H1 (cell line): ENCODE results near the gene BHLHE23. TPM values are rescaled to one million over a fixed set of nuclear protein-coding genes. Genes with fewer than 3 reads are reported as not detected.

Source experiments
- CTCF ChIA-PET: fragments of 300-600 bp; sonication (Branson Sonifier 250); formaldehyde crosslinking; loops from one replicate; lab custom pipeline; 2021; ENCODE audit not compliant: partially characterized antibody; lab: Charles Lee
- POLR2A ChIA-PET: fragments of 300-600 bp; sonication (Branson Sonifier 250); formaldehyde crosslinking; loops from one replicate; lab custom pipeline; 2021; ENCODE audit warnings: inconsistent platforms; ENCODE audit not compliant: partially characterized antibody; lab: Charles Lee
- DNase-seq, 2 experiments: peaks; one replicate each; pipeline versions ENCODE4 v3.0.0 to v3.0.0-alpha.2; 2010 to 2022; ENCODE audit warnings: low spot score in 2 of 2, low read depth in 1 of 2, mixed read lengths in 1 of 2
- FAIRE-seq: peaks from 2 replicates; lab custom pipeline; 2011; peaks lifted over from hg19 to GRCh38; lab: Jason Lieb, UNC
- H2AFZ ChIP-seq: 2 replicates; pipeline ENCODE4 v1.8.1; 2012; ENCODE audit warnings: low read length, inconsistent platforms
- H2AK5ac ChIP-seq: 2 replicates; pipeline ENCODE4 v1.6.1; 2013; ENCODE audit warnings: low read depth, low read length
- H2BK120ac ChIP-seq: replicated peaks from 2 replicates; pipeline ENCODE3; 2013; ENCODE audit warnings: low read depth, low read length, inconsistent platforms
- H2BK12ac ChIP-seq: 2 replicates; pipeline ENCODE4 v1.6.1; 2013; ENCODE audit warnings: low read depth, low read length
- H2BK15ac ChIP-seq: 2 replicates; pipeline ENCODE4 v1.6.1; 2013; ENCODE audit warnings: low read length
- H2BK20ac ChIP-seq: 2 replicates; pipeline ENCODE4 v1.6.1; 2013; ENCODE audit warnings: low read length
- H2BK5ac ChIP-seq: 2 replicates; pipeline ENCODE4 v1.6.1; 2013; ENCODE audit warnings: low read depth, low read length
- H3K14ac ChIP-seq: 2 replicates; pipeline ENCODE4 v1.6.1; 2013; ENCODE audit warnings: inconsistent platforms; ENCODE audit not compliant: insufficient read length
- H3K18ac ChIP-seq: 2 replicates; pipeline ENCODE4 v1.6.1; 2013; ENCODE audit warnings: low read length; ENCODE audit errors: extremely low read depth
- H3K23ac ChIP-seq: 2 replicates; pipeline ENCODE4 v1.6.1; 2013; ENCODE audit warnings: inconsistent platforms; ENCODE audit not compliant: insufficient read length
- H3K23me2 ChIP-seq: 2 replicates; pipeline ENCODE4 v1.6.1; 2013; ENCODE audit warnings: low read depth, low read length
- H3K27ac ChIP-seq: 2 replicates; pipeline ENCODE4 v1.6.1; 2011; ENCODE audit warnings: low read depth, low read length, inconsistent platforms
- H3K27me3 ChIP-seq, 4 experiments: replicated peaks in 1 of 4; 1 replicate in 1 of 4; 2 replicates in 3 of 4; pipeline versions ENCODE4 v1.6.1 to v1.8.1; 2011 to 2013; ENCODE audit warnings: low read length in 3 of 4, mild to moderate bottlenecking in 3 of 4, inconsistent platforms in 2 of 4, mixed read lengths in 2 of 4, moderate library complexity in 1 of 4; ENCODE audit not compliant: control insufficient read depth in 3 of 4, insufficient read depth in 3 of 4; ENCODE audit errors: extremely low read depth in 1 of 4
- H3K36me3 ChIP-seq, 4 experiments: 2 replicates each; pipeline versions ENCODE4 v1.6.1 to v1.8.1; 2011 to 2013; ENCODE audit warnings: mild to moderate bottlenecking in 4 of 4, low read length in 3 of 4, moderate library complexity in 2 of 4, control low read depth in 1 of 4, inconsistent platforms in 1 of 4; ENCODE audit not compliant: insufficient read depth in 4 of 4, control insufficient read depth in 2 of 4
- H3K4ac ChIP-seq: replicated peaks from 2 replicates; pipeline ENCODE3; 2013; ENCODE audit warnings: low read length, low read depth, mixed read lengths, inconsistent platforms; ENCODE audit not compliant: insufficient read length
- H3K4me1 ChIP-seq, 4 experiments: replicated peaks in 1 of 4; 1 replicate in 1 of 4; 2 replicates in 3 of 4; pipeline versions ENCODE4 v1.6.1 to v1.8.1; 2011 to 2013; ENCODE audit warnings: low read length in 3 of 4, inconsistent platforms in 2 of 4, mixed read lengths in 1 of 4; ENCODE audit not compliant: insufficient read depth in 4 of 4, control insufficient read depth in 3 of 4
- H3K4me2 ChIP-seq, 2 experiments: 2 replicates each; pipeline versions ENCODE4 v1.6.1 to v1.8.1; 2011 to 2013; ENCODE audit warnings: low read depth in 2 of 2, low read length in 2 of 2, control low read depth in 1 of 2, inconsistent platforms in 1 of 2, mild to moderate bottlenecking in 1 of 2; ENCODE audit not compliant: insufficient read depth in 1 of 2
- H3K4me3 ChIP-seq, 4 experiments: fragments of 200-600, 300-600 bp in 1 of 4; sonication (generic), shearing (Covaris generic), sonication (Bioruptor Twin) in 1 of 4; 2 replicates each; pipeline versions ENCODE4 v1.5.1 to v1.8.1; 2011 to 2016; ENCODE audit warnings: low read length in 4 of 4, low read depth in 3 of 4, control low read depth in 2 of 4, inconsistent platforms in 2 of 4, mild to moderate bottlenecking in 2 of 4, mixed read lengths in 1 of 4, moderate library complexity in 1 of 4; ENCODE audit not compliant: insufficient read depth in 2 of 4; ENCODE audit errors: extremely low read depth in 1 of 4
- H3K56ac ChIP-seq: replicated peaks from 2 replicates; pipeline ENCODE3; 2013; ENCODE audit warnings: low read depth, mild to moderate bottlenecking, mixed read lengths, low read length, inconsistent platforms; ENCODE audit not compliant: insufficient read length
- H3K79me1 ChIP-seq: 2 replicates; pipeline ENCODE4 v1.6.1; 2013; ENCODE audit warnings: low read depth, low read length, control low read depth
- H3K79me2 ChIP-seq, 2 experiments: 2 replicates each; pipeline versions ENCODE4 v1.6.1 to v1.8.1; 2012 to 2013; ENCODE audit warnings: low read length in 2 of 2, mild to moderate bottlenecking in 2 of 2, inconsistent platforms in 1 of 2; ENCODE audit not compliant: insufficient read depth in 2 of 2, control insufficient read depth in 1 of 2
- H3K9ac ChIP-seq, 4 experiments: replicated peaks in 1 of 4; 1 replicate in 1 of 4; 2 replicates in 3 of 4; pipeline versions ENCODE4 v1.6.1 to v1.8.1; 2011 to 2013; ENCODE audit warnings: low read depth in 3 of 4, low read length in 3 of 4, control low read depth in 2 of 4, mild to moderate bottlenecking in 2 of 4, moderate library complexity in 2 of 4, inconsistent platforms in 1 of 4; ENCODE audit errors: extremely low read depth in 1 of 4
- H3K9me3 ChIP-seq, 2 experiments: 2 replicates each; pipeline versions ENCODE4 v1.6.1 to v1.8.1; 2012 to 2013; ENCODE audit warnings: mild to moderate bottlenecking in 2 of 2, moderate library complexity in 2 of 2, control low read depth in 1 of 2, inconsistent platforms in 1 of 2, low read depth in 1 of 2, low read length in 1 of 2, mixed read lengths in 1 of 2; ENCODE audit not compliant: insufficient read depth in 2 of 2
- H4K20me1 ChIP-seq, 2 experiments: replicated peaks in 1 of 2; 2 replicates each; pipeline versions ENCODE3 to v1.8.1; 2011 to 2013; ENCODE audit warnings: inconsistent platforms in 2 of 2, low read length in 2 of 2, mild to moderate bottlenecking in 1 of 2; ENCODE audit not compliant: insufficient read depth in 2 of 2, control insufficient read depth in 1 of 2
- H4K5ac ChIP-seq: 2 replicates; pipeline ENCODE4 v1.6.1; 2013; ENCODE audit warnings: low read length, low read depth, mixed read lengths, inconsistent platforms; ENCODE audit not compliant: insufficient read length
- H4K8ac ChIP-seq: 2 replicates; pipeline ENCODE4 v1.8.0; 2013; ENCODE audit warnings: mild to moderate bottlenecking, moderate library complexity, low read length, inconsistent platforms; ENCODE audit not compliant: insufficient read depth; ENCODE audit errors: extremely low read depth
- H4K91ac ChIP-seq: replicated peaks from 2 replicates; pipeline ENCODE3; 2013; ENCODE audit warnings: low read length, mixed read lengths, inconsistent platforms; ENCODE audit not compliant: insufficient read length
- CHD2 ChIP-seq: IDR thresholded peaks from 2 replicates; pipeline ENCODE4 v1.6.1; 2012; ENCODE audit warnings: low read length, improper control_type of control experiment
- FOSL1 ChIP-seq: IDR thresholded peaks from 2 replicates; pipeline ENCODE4 v1.6.1; 2011; ENCODE audit warnings: mild to moderate bottlenecking, low read depth, low read length, moderate library complexity; ENCODE audit not compliant: insufficient read depth
- GTF2F1 ChIP-seq: IDR thresholded peaks from 2 replicates; pipeline ENCODE4 v1.6.1; 2012; ENCODE audit warnings: low read depth, low read length, improper control_type of control experiment, borderline replicate concordance
- HDAC6 ChIP-seq: IDR thresholded peaks from one replicate; pipeline ENCODE4 v1.7.1; 2012; ENCODE audit warnings: low read depth, mild to moderate bottlenecking, inconsistent platforms, low read length, moderate library complexity
- KDM5A ChIP-seq: fragments of 200-600 bp; IDR thresholded peaks from 2 replicates; pipeline ENCODE4 v1.7.1; 2012; ENCODE audit warnings: mild to moderate bottlenecking, low read length, inconsistent platforms, mixed read lengths
- RNF2 ChIP-seq: fragments of 200-900, 300-1000 bp; sonication (generic); IDR thresholded peaks from 2 replicates; pipeline ENCODE4 v1.7.1; 2016; ENCODE audit warnings: borderline replicate concordance, low read depth, mild to moderate bottlenecking, antibody characterized with exemption, low read length; ENCODE audit not compliant: poor library complexity, severe bottlenecking; ENCODE audit errors: missing control alignments
- RXRA ChIP-seq: IDR thresholded peaks from 2 replicates; pipeline ENCODE4 v1.6.1; 2011; ENCODE audit warnings: low read depth, mild to moderate bottlenecking, low read length, moderate library complexity; ENCODE audit not compliant: insufficient read depth
- SIN3A ChIP-seq, 2 experiments: IDR thresholded peaks in 1 of 2; conservative IDR thresholded peaks in 1 of 2; 2 replicates each; pipeline ENCODE4 v1.6.1; 2011 to 2012; ENCODE audit warnings: low read length in 2 of 2, improper control_type of control experiment in 1 of 2, low read depth in 1 of 2, mild to moderate bottlenecking in 1 of 2
- SIX5 ChIP-seq: IDR thresholded peaks from 2 replicates; pipeline ENCODE4 v1.6.1; 2011; ENCODE audit warnings: mild to moderate bottlenecking, low read depth, low read length
- TAF1 ChIP-seq: IDR thresholded peaks from 2 replicates; pipeline ENCODE4 v1.6.1; 2011; ENCODE audit warnings: mild to moderate bottlenecking, low read depth, low read length
- TBP ChIP-seq: IDR thresholded peaks from 2 replicates; pipeline ENCODE4 v1.6.1; 2011; ENCODE audit warnings: low read depth, low read length, improper control_type of control experiment
- YY1 ChIP-seq: IDR thresholded peaks from 2 replicates; pipeline ENCODE4 v1.6.1; 2011; ENCODE audit warnings: low read depth, mild to moderate bottlenecking, low read length
- ZNF274 ChIP-seq: IDR thresholded peaks from 2 replicates; pipeline ENCODE4 v1.7.0; 2012; ENCODE audit warnings: low read length, borderline replicate concordance; ENCODE audit errors: extremely low read depth
- WGBS, 2 experiments: shearing (Covaris generic) in 1 of 2; methylation state at CpG; one replicate each; pipeline versions ENCODE4 v1.1.6 to v1.1.7; 2013 to 2015; ENCODE audit warnings: low lambda C conversion rate in 2 of 2, mixed read lengths in 2 of 2, inconsistent platforms in 1 of 2, low coverage in 1 of 2, missing lambda C conversion rate in 1 of 2; ENCODE audit not compliant: insufficient replicate concordance in 2 of 2, insufficient coverage in 1 of 2, insufficient read length in 1 of 2; ENCODE audit errors: extremely low coverage in 1 of 2, missing lambda C conversion rate in 1 of 2; 5-methylcytosine and 5-hydroxymethylcytosine counted together
- polyA plus RNA-seq, 7 experiments: library from polyadenylated mRNA; depleted of rRNA in 3 of 7; stranded (reverse) in 5 of 7; unstranded in 2 of 7; fragments of >200 nt in 5 of 7; fragments of 200-250 nt in 2 of 7; gene quantifications; 1 replicate in 5 of 7; 2 replicates in 1 of 7; 4 replicates in 1 of 7; pipeline versions ENCODE4 v1.2.1 to v1.2.3, GENCODE V29; 2011 to 2013; ENCODE audit warnings: missing spikeins in 2 of 7, mixed read lengths in 2 of 7
- total RNA-seq: library from RNA; stranded (reverse); fragmentation: NEBNext Ultra II Directional; extraction: Animal tissue kit (Norgen Biotek cat#: 25700); gene quantifications from 2 replicates; pipeline ENCODE4 v1.2.1, GENCODE V29; 2021

Gene BHLHE23
- total and polyA plus RNA-seq, 2 of the 8 experiments (the other 6 are each of a cell fraction or from before 2014, with no cell fraction given), result 0.47 TPM; not detected in 1

DNA sequence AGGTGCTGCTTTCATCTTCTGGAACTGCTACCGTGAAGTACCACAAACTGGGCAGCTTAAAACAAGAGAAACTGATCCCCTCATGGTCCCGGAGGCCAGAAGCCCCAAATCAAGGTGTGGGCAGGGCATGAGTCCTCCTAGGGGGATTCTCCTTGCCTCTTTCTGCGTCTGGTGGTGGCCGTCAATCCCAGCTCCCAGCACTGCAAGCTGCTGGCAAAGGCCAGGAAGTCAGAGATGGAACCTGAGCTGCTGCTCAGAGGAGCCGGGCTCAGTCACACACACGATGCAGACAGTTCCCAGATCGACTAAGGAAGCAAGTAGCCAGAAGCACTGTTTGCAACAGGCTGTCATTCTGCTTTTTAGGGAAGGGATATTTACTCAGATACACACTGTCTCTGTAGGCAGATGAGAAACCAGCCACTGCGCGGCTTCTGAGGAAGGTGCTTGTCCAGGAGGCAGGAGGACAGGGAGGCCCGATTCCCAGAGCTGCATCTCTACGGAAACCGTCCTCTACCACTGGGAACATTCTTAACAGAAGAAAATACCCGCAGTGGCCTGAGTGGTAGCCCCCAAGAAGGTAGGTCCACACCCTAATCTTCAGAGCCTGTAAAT lies 15.5 kb downstream of the BHLHE23 start:
- no peak overlapping the region for H2BK20ac ChIP-seq
- no peak overlapping the region for H4K91ac ChIP-seq
- POLR2A ChIA-PET, result interaction anchor here (1.2 kb wide), 1 partner anchor 23 kb away, joined by 3 read pairs; no protein-coding TSS in a partner anchor
- no peak overlapping the region for H2BK5ac ChIP-seq
- H2AFZ ChIP-seq, result no peak overlapping the region
- H4K5ac ChIP-seq, result no peak overlapping the region
- H3K23me2 ChIP-seq, result no peaks in the 10 kb centered on the region
- no peak overlapping the region for H3K14ac ChIP-seq
- no peak overlapping the region for H4K8ac ChIP-seq
- H3K4me2 ChIP-seq, result no peak overlapping the region
- H3K56ac ChIP-seq, result no peak overlapping the region
- peaks cover 0 to 3% (median 0%) of the 10 kb centered on the region in 4 experiments; a peak in 3 of 7 replicates for H3K27me3 ChIP-seq
- H3K18ac ChIP-seq, result no peak overlapping the region
- no peak overlapping the region for H3K9ac ChIP-seq
- H2BK120ac ChIP-seq, result no peak overlapping the region
- no peaks in the 10 kb centered on the region; the same call in 1 of the 2 replicates for H3K79me1 ChIP-seq
- peaks cover 0 to 12% (median 7%) of the 10 kb centered on the region in 4 experiments; a peak in 5 of 7 replicates for H3K4me1 ChIP-seq
- 0 out of 2 replicates have a peak overlapping the region, but pooled peaks have one; percentile 39 for H2BK12ac ChIP-seq
- 86% methylated on average over 13 of the region's 13 CpGs; no CpG with 5 or more reads in 1 of the 2 experiments for WGBS, 2 experiments
- no peaks in the 10 kb centered on the region for H3K79me2 ChIP-seq
- DNase-seq (no peak), FAIRE-seq (no peak)
- H2AK5ac ChIP-seq, result no peak overlapping the region
- no peak overlapping the region for H3K23ac ChIP-seq
- H3K4me3 ChIP-seq, result no peak overlapping the region
- peak overlapping the region; percentile 61; the same call in 1 of the 2 replicates for H2BK15ac ChIP-seq
- H3K27ac ChIP-seq, result no peak overlapping the region
- no peaks in the 10 kb centered on the region for H3K9me3 ChIP-seq
- CTCF ChIA-PET, result interaction anchor here (1.0 to 2.3 kb wide), 4 partner anchors 11 to 33 kb away, joined by 4 to 10 read pairs (median 6); no protein-coding TSS in a partner anchor
- H3K4ac ChIP-seq, result no peak overlapping the region
- H3K36me3 ChIP-seq, result no peaks in the 10 kb centered on the region
- peaks cover 0 to 1% of the 10 kb centered on the region in 2 experiments for H4K20me1 ChIP-seq
- TF ChIP-seq SIN3A (conservative IDR thresholded peaks at IDR 0.05 in 1 of 2, IDR thresholded peaks at IDR 0.05 in 1 of 2; ENCODE audit: low read depth in 1 of 2, low read length in 2 of 2) (no peak), RXRA (no peak), TAF1 (no peak), ZNF274 (no peak), KDM5A (no peak), GTF2F1 (no peak), CHD2 (no peak), RNF2 (no peak), YY1 (no peak), FOSL1 (no peak), SIX5 (no peak), HDAC6 (no peak), TBP (no peak)
